NT2/D1 (cell line): ENCODE results near the gene NTRK3.

Source experiments
- DNase-seq: peaks from one replicate; pipeline ENCODE4 v3.0.0-alpha.2; 2011; ENCODE audit warnings: low read depth, low spot score
- H3K27me3 ChIP-seq: 2 replicates; pipeline ENCODE4 v1.6.0; 2011; ENCODE audit warnings: mild to moderate bottlenecking; ENCODE audit not compliant: insufficient read length, insufficient read depth
- H3K36me3 ChIP-seq: 2 replicates; pipeline ENCODE4 v1.6.1; 2011; ENCODE audit warnings: mild to moderate bottlenecking, low read length, mixed read lengths; ENCODE audit not compliant: insufficient read depth, insufficient read length
- H3K4me1 ChIP-seq: 2 replicates; pipeline ENCODE4 v1.5.1; 2011; ENCODE audit not compliant: insufficient read depth, insufficient read length
- H3K4me3 ChIP-seq: 2 replicates; pipeline ENCODE4 v1.5.1; 2011; ENCODE audit warnings: low read depth; ENCODE audit not compliant: insufficient read length
- H3K9ac ChIP-seq: 2 replicates; pipeline ENCODE4 v1.6.0; 2011; ENCODE audit warnings: low read depth; ENCODE audit not compliant: insufficient read length
- H3K9me3 ChIP-seq: 2 replicates; pipeline ENCODE4 v1.5.1; 2011; ENCODE audit warnings: mild to moderate bottlenecking, low read length; ENCODE audit not compliant: insufficient read depth
- SUZ12 ChIP-seq: IDR thresholded peaks from 2 replicates; pipeline ENCODE4 v1.6.1; 2011; ENCODE audit not compliant: insufficient read length, insufficient read depth; ENCODE audit errors: extremely low read depth
- YY1 ChIP-seq: IDR thresholded peaks from 2 replicates; pipeline ENCODE4 v1.6.1; 2011; ENCODE audit not compliant: insufficient read length, insufficient read depth
- ZNF274 ChIP-seq: IDR thresholded peaks from 2 replicates; pipeline ENCODE4 v1.6.1; 2011; ENCODE audit warnings: mild to moderate bottlenecking, low read depth, low read length

NTRK3 gene

DNA sequence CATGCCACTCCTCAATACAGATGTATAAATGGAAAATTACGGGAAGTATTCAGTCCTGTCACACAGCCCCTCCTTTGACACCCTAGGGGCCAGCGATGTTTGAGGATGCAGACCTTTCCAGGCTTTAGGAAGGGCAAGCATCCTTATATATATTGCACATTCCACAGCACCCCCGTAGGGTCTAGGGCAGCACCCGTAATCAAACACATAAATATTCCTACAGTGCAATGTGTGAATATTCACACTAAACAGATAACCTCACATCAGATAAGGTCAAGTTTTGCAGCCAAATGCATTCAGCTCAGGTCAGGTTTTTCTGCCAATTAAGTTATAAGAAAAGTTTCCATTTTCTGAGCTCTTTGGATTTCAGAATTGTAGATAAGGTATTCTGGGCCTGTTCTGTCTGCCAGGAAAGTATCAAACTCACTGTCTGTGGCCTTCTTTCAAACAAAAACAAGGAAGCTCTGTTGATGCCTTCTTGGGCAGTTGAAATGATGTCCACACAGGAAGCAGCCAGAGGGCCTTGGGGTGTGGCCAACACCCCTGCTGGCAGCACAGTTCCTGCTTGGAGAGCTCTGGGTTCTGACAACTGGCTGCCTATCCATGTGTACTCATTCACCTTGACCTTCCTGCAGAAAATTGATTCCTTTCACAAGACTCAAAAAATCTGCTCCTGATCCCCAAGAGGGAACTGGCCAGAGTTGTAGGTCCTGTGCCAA is 427.0 kb downstream of the NTRK3 start:
- H3K4me3 ChIP-seq: no peak overlapping the region

DNA sequence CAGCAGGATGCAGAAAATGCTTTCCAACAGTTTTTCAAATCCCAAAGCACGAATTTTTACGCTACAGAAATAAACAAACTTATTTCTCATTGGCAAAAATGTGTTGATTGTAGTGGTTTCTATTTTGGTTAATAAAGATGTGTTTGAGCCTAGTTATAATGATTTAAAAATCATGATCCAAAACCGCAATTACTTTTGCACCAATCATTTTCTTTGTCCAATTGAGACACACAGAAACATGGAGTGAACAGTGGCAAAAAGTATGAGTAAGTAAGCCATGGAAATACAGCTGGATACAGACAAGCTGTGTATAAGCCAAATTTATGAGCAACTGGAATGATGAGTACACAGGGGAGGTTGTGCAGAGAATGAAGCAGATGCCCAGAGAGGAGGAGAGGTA is 427.9 kb downstream of the NTRK3 start:
- no peak for TF ChIP-seq YY1
- TF ChIP-seq ZNF274: no peak
- TF ChIP-seq SUZ12: no peak
- no peak for DNase-seq
- Histone ChIP-seq H3K9ac (no peak overlapping the region), H3K4me3 (no peak overlapping the region), H3K27me3 (peaks cover 65% of the 10 kb centered on the region), H3K4me1 (no peaks in the 10 kb centered on the region), H3K9me3 (peaks cover 5% of the 10 kb centered on the region; the same call in 1 of the 2 replicates), H3K36me3 (no peaks in the 10 kb centered on the region)

More for the DNA sequence above, 427.0 kb downstream of the NTRK3 start:
- Histone ChIP-seq H3K36me3 (no peaks in the 10 kb centered on the region), H3K27me3 (peaks cover 56% of the 10 kb centered on the region), H3K9me3 (peaks cover 5% of the 10 kb centered on the region; the same call in 1 of the 2 replicates), H3K9ac (no peak overlapping the region), H3K4me1 (no peaks in the 10 kb centered on the region)
- DNase-seq: no peak
- TF ChIP-seq SUZ12 (no peak), ZNF274 (no peak), YY1 (no peak)

DNA sequence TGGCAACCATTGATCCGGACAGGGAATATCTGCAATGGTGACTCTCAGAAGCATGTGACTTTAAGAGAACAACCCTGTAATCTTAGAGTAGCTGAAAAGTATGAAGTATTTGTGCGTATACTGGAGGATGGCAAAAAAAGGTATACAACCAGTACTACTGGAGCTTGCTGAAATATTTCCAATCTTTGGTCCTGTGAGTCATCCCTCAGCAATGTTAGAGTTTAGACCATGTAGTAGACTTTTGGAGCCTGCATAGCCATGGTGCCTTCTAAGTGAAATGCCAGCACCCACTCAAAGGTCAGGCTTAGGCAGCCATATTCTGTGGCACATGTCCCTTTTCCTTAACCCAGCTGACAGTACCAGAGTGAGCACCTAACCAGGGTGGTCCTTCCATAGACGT is 429.4 kb downstream of the NTRK3 start:
- Histone ChIP-seq H3K4me1 (no peaks in the 10 kb centered on the region), H3K9ac (no peak overlapping the region), H3K27me3 (peaks cover 79% of the 10 kb centered on the region), H3K36me3 (no peaks in the 10 kb centered on the region), H3K4me3 (no peak overlapping the region), H3K9me3 (peaks cover 5% of the 10 kb centered on the region; the same call in 1 of the 2 replicates)
- no peak for TF ChIP-seq YY1
- no peak for TF ChIP-seq SUZ12
- no peak for TF ChIP-seq ZNF274
- no peak for DNase-seq

DNA sequence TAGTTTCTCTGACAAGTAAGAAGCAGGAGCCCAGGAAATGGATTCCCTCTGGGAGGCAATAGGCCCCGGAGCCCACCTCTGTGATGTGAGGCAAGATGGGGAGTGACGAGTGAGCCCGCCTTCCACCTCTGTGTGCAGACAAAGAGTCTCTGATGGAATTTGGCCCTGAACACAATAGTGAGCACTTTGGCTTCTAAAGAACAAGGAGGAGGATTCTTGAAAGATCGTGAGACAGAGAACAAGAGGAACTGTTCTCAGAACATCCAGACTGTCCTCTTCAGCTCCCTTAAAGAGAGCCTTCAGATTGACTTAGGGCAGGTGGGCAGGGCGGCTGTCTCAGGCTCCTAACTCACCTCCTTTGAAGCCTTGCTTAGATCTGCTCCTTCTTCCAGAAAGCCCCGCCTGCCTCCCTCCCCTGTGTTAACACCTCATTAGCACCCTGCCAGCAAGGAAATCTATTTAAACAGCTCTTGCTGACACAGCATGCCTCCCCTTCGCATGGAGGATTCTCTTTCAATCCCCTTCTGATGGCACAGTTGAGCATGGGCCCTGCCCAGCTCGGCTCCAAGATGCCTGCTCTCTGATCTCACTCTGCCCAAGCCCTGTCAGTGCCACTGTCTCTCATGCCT is 430.3 kb downstream of the NTRK3 start:
- Histone ChIP-seq H3K9me3 (peaks cover 5% of the 10 kb centered on the region; the same call in 1 of the 2 replicates), H3K4me3 (no peak overlapping the region), H3K4me1 (no peaks in the 10 kb centered on the region), H3K27me3 (peaks cover 88% of the 10 kb centered on the region), H3K9ac (no peak overlapping the region), H3K36me3 (no peaks in the 10 kb centered on the region)
- DNase-seq: peak; percentile 62
- peak; percentile 67 for TF ChIP-seq SUZ12
- TF ChIP-seq YY1: no peak
- TF ChIP-seq ZNF274: no peak

DNA sequence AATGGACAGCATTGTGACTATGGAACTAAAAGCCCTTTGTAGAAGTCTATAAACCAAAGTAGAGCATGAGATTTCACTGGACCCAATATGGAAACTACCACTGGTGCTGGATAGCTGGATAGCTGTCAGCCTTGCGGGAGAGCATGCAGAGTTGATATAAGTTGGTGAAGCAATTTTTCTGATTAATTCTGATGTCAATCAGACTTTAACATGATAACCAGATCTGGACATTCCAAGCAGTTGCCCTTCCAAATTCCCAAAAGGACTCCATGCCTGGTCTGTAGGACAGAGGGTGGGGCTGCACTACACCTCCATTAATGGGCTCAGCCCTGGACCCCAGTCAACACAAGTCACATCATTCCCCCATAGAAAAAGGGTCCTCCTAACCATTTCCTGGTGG is 437.8 kb downstream of the NTRK3 start:
- Histone ChIP-seq H3K4me1 (no peaks in the 10 kb centered on the region), H3K36me3 (no peaks in the 10 kb centered on the region), H3K9ac (no peak overlapping the region), H3K4me3 (no peak overlapping the region), H3K27me3 (peaks cover 41% of the 10 kb centered on the region), H3K9me3 (no peaks in the 10 kb centered on the region)
- DNase-seq: no peak
- TF ChIP-seq YY1: no peak
- TF ChIP-seq SUZ12: no peak
- TF ChIP-seq ZNF274: no peak

DNA sequence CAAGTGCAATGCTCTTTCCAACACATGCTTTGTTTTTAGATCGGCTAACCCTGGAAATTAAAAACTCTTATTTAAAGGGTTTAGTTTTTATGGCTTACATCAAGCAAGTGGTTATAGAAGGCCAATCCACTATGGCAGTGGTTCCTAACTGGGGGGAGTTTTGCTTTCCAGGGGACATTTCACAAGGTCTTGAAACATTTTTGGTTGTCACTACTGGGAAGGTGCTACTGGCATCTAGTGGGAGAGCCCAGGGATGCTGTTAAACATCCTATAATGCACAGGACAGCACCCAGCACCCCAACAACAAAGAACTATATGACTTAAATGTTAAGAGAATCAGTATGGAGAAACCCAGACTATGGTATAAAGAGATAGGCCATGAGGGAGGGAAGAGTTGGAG is 439.0 kb downstream of the NTRK3 start:
- Histone ChIP-seq H3K9me3 (no peaks in the 10 kb centered on the region), H3K9ac (no peak overlapping the region), H3K27me3 (peaks cover 29% of the 10 kb centered on the region), H3K4me3 (no peak overlapping the region), H3K36me3 (no peaks in the 10 kb centered on the region), H3K4me1 (no peaks in the 10 kb centered on the region)
- no peak for DNase-seq
- TF ChIP-seq YY1 (no peak), ZNF274 (no peak), SUZ12 (no peak)

DNA sequence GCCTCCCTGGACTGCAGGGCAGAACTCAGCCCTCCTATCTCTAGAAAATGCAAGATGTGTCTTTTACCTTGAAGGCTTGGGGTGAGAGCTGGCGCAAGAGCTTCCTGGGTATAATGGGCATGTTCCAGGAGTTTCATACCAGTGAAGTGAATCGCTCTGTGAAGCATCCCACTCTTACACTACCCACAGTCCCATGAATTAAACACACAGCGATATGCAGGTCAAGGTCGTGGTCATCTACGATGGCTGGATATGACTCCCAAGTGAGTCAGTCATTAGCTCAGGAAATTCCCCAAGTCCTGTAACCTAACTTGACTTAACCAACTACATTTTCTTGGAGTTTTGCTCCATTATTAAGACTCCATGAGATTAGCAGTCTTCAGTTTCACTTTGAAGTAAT is 439.7 kb downstream of the NTRK3 start:
- Histone ChIP-seq H3K9me3 (no peaks in the 10 kb centered on the region), H3K36me3 (no peaks in the 10 kb centered on the region), H3K4me1 (no peaks in the 10 kb centered on the region), H3K27me3 (peaks cover 22% of the 10 kb centered on the region), H3K9ac (no peak overlapping the region), H3K4me3 (no peak overlapping the region)
- no peak for TF ChIP-seq SUZ12
- TF ChIP-seq YY1: no peak
- no peak for TF ChIP-seq ZNF274
- no peak for DNase-seq
